Measurements from ENCODE around the gene FGF9. TPM values are rescaled to one million over a fixed set of nuclear protein-coding genes. Genes with fewer than 3 reads are reported as not detected.

FGF9 gene
- total RNA-seq, 1 donor from 2014 or later, result 3.7 TPM

- H3K4me1 ChIP-seq (ENCODE audit: control insufficient read depth in 3 of 3, insufficient read depth in 3 of 3, low read length in 3 of 3), result peaks cover 28 to 39% (median 39%) of the 10 kb centered on the region in 3 donors
- H3K9me3 ChIP-seq (ENCODE audit: control insufficient read depth in 3 of 3, low read length in 3 of 3), result no peaks in the 10 kb centered on the region
- peaks cover 26 to 52% (median 49%) of the 10 kb centered on the region in 3 donors for H3K27me3 ChIP-seq (ENCODE audit: control insufficient read depth in 3 of 3, insufficient read depth in 3 of 3, low read length in 3 of 3)
- H3K4me3 ChIP-seq (ENCODE audit: low read length in 3 of 3), result peak overlapping the region; percentile 69 to 78 (median 70)
- no peaks in the 10 kb centered on the region for H3K36me3 ChIP-seq (ENCODE audit: control insufficient read depth in 3 of 3, insufficient read depth in 3 of 3, low read length in 3 of 3)
- H3K27ac ChIP-seq (ENCODE audit: low read depth, low read length), result no peak overlapping the region
- H3K9ac ChIP-seq (ENCODE audit: low read depth in 1 of 3, low read length in 3 of 3), result peak overlapping the region; percentile 13 to 68 (median 67)
Measured at GRCh38 chr13:21673789-21674489, 3.1 kb downstream of the FGF9 start.

- peaks cover 26 to 49% (median 47%) of the 10 kb centered on the region in 3 donors for H3K27me3 ChIP-seq (ENCODE audit: control insufficient read depth in 3 of 3, insufficient read depth in 3 of 3, low read length in 3 of 3)
- H3K4me3 ChIP-seq (ENCODE audit: low read length in 3 of 3), result peak overlapping the region; percentile 41 to 70 (median 63)
- H3K4me1 ChIP-seq (ENCODE audit: control insufficient read depth in 3 of 3, insufficient read depth in 3 of 3, low read length in 3 of 3), result peaks cover 22 to 33% (median 33%) of the 10 kb centered on the region in 3 donors
- H3K27ac ChIP-seq (ENCODE audit: low read depth, low read length), result no peak overlapping the region
- H3K9me3 ChIP-seq (ENCODE audit: control insufficient read depth in 3 of 3, low read length in 3 of 3), result no peaks in the 10 kb centered on the region
- peak overlapping the region in 2 of 3 donors; percentile 25 to 51 for H3K9ac ChIP-seq (ENCODE audit: low read depth in 1 of 3, low read length in 3 of 3)
- H3K36me3 ChIP-seq (ENCODE audit: control insufficient read depth in 3 of 3, insufficient read depth in 3 of 3, low read length in 3 of 3), result no peaks in the 10 kb centered on the region
Measured at GRCh38 chr13:21674490-21675009, 3.7 kb downstream of the FGF9 start.

- peak overlapping the region in 1 of 3 donors; percentile 33 for H3K9ac ChIP-seq (ENCODE audit: low read depth in 1 of 3, low read length in 3 of 3)
- H3K27me3 ChIP-seq (ENCODE audit: control insufficient read depth in 3 of 3, insufficient read depth in 3 of 3, low read length in 3 of 3), result peaks cover 26 to 49% (median 47%) of the 10 kb centered on the region in 3 donors
- H3K9me3 ChIP-seq (ENCODE audit: control insufficient read depth in 3 of 3, low read length in 3 of 3), result no peaks in the 10 kb centered on the region
- peak overlapping the region; percentile 44 for H3K27ac ChIP-seq (ENCODE audit: low read depth, low read length)
- peak overlapping the region; percentile 52 to 62 (median 57) for H3K4me3 ChIP-seq (ENCODE audit: low read length in 3 of 3)
- no peaks in the 10 kb centered on the region for H3K36me3 ChIP-seq (ENCODE audit: control insufficient read depth in 3 of 3, insufficient read depth in 3 of 3, low read length in 3 of 3)
- H3K4me1 ChIP-seq (ENCODE audit: control insufficient read depth in 3 of 3, insufficient read depth in 3 of 3, low read length in 3 of 3), result peaks cover 21 to 31% (median 29%) of the 10 kb centered on the region in 3 donors
Measured at GRCh38 chr13:21675095-21675991, 4.5 kb downstream of the FGF9 start.

GRCh38 chr13:21676611-21677021 is 5.7 kb downstream of the FGF9 start:
- H3K9me3 ChIP-seq (ENCODE audit: control insufficient read depth in 3 of 3, low read length in 3 of 3), result no peaks in the 10 kb centered on the region
- H3K27ac ChIP-seq (ENCODE audit: low read depth, low read length), result no peak overlapping the region
- no peak overlapping the region for H3K9ac ChIP-seq (ENCODE audit: low read depth in 1 of 3, low read length in 3 of 3)
- H3K36me3 ChIP-seq (ENCODE audit: control insufficient read depth in 3 of 3, insufficient read depth in 3 of 3, low read length in 3 of 3), result no peaks in the 10 kb centered on the region
- H3K4me3 ChIP-seq (ENCODE audit: low read length in 3 of 3), result no peak overlapping the region
- peaks cover 18 to 20% (median 20%) of the 10 kb centered on the region in 3 donors for H3K4me1 ChIP-seq (ENCODE audit: control insufficient read depth in 3 of 3, insufficient read depth in 3 of 3, low read length in 3 of 3)
- H3K27me3 ChIP-seq (ENCODE audit: control insufficient read depth in 3 of 3, insufficient read depth in 3 of 3, low read length in 3 of 3), result peaks cover 26 to 47% (median 47%) of the 10 kb centered on the region in 3 donors

- Histone ChIP-seq H3K27ac (ENCODE audit: low read depth, low read length) (no peak overlapping the region), H3K4me3 (ENCODE audit: low read length in 3 of 3) (no peak overlapping the region), H3K27me3 (ENCODE audit: control insufficient read depth in 3 of 3, insufficient read depth in 3 of 3, low read length in 3 of 3) (peaks cover 26 to 44% (median 42%) of the 10 kb centered on the region in 3 donors), H3K9me3 (ENCODE audit: control insufficient read depth in 3 of 3, low read length in 3 of 3) (no peaks in the 10 kb centered on the region), H3K4me1 (ENCODE audit: control insufficient read depth in 3 of 3, insufficient read depth in 3 of 3, low read length in 3 of 3) (peaks cover 14 to 16% (median 15%) of the 10 kb centered on the region in 3 donors), H3K9ac (ENCODE audit: low read depth in 1 of 3, low read length in 3 of 3) (no peak overlapping the region), H3K36me3 (ENCODE audit: control insufficient read depth in 3 of 3, insufficient read depth in 3 of 3, low read length in 3 of 3) (no peaks in the 10 kb centered on the region)
Measured at GRCh38 chr13:21677075-21677623, 6.3 kb downstream of the FGF9 start.

- Histone ChIP-seq H3K27ac (ENCODE audit: low read depth, low read length) (peak overlapping the region; percentile 43), H3K4me3 (ENCODE audit: low read length in 3 of 3) (peak overlapping the region in 1 of 3 donors; percentile 29), H3K27me3 (ENCODE audit: control insufficient read depth in 3 of 3, insufficient read depth in 3 of 3, low read length in 3 of 3) (peaks cover 0 to 3% (median 3%) of the 10 kb centered on the region in 3 donors), H3K9ac (ENCODE audit: low read depth in 1 of 3, low read length in 3 of 3) (no peak overlapping the region), H3K9me3 (ENCODE audit: control insufficient read depth in 3 of 3, low read length in 3 of 3) (no peaks in the 10 kb centered on the region), H3K36me3 (ENCODE audit: control insufficient read depth in 3 of 3, insufficient read depth in 3 of 3, low read length in 3 of 3) (no peaks in the 10 kb centered on the region), H3K4me1 (ENCODE audit: control insufficient read depth in 3 of 3, insufficient read depth in 3 of 3, low read length in 3 of 3) (peaks cover 0 to 8% (median 0%) of the 10 kb centered on the region in 3 donors)
Measured at GRCh38 chr13:21683034-21683733, 12.3 kb downstream of the FGF9 start.

- H3K27ac ChIP-seq (ENCODE audit: low read depth, low read length), result no peak overlapping the region
- no peak overlapping the region for H3K9ac ChIP-seq (ENCODE audit: low read depth in 1 of 3, low read length in 3 of 3)
- peaks cover 0 to 8% (median 0%) of the 10 kb centered on the region in 3 donors for H3K4me1 ChIP-seq (ENCODE audit: control insufficient read depth in 3 of 3, insufficient read depth in 3 of 3, low read length in 3 of 3)
- no peaks in the 10 kb centered on the region for H3K9me3 ChIP-seq (ENCODE audit: control insufficient read depth in 3 of 3, low read length in 3 of 3)
- no peak overlapping the region for H3K4me3 ChIP-seq (ENCODE audit: low read length in 3 of 3)
- peaks cover 0 to 7% (median 4%) of the 10 kb centered on the region in 3 donors for H3K27me3 ChIP-seq (ENCODE audit: control insufficient read depth in 3 of 3, insufficient read depth in 3 of 3, low read length in 3 of 3)
- H3K36me3 ChIP-seq (ENCODE audit: control insufficient read depth in 3 of 3, insufficient read depth in 3 of 3, low read length in 3 of 3), result no peaks in the 10 kb centered on the region
Measured at GRCh38 chr13:21684576-21684975, 13.7 kb downstream of the FGF9 start.

GRCh38 chr13:21685485-21686064 is 14.7 kb downstream of the FGF9 start:
- H3K27ac ChIP-seq (ENCODE audit: low read depth, low read length), result no peak overlapping the region
- H3K36me3 ChIP-seq (ENCODE audit: control insufficient read depth in 3 of 3, insufficient read depth in 3 of 3, low read length in 3 of 3), result no peaks in the 10 kb centered on the region
- peaks cover 0 to 8% (median 0%) of the 10 kb centered on the region in 3 donors for H3K4me1 ChIP-seq (ENCODE audit: control insufficient read depth in 3 of 3, insufficient read depth in 3 of 3, low read length in 3 of 3)
- H3K9ac ChIP-seq (ENCODE audit: low read depth in 1 of 3, low read length in 3 of 3), result no peak overlapping the region
- no peaks in the 10 kb centered on the region for H3K9me3 ChIP-seq (ENCODE audit: control insufficient read depth in 3 of 3, low read length in 3 of 3)
- no peak overlapping the region for H3K4me3 ChIP-seq (ENCODE audit: low read length in 3 of 3)
- peaks cover 0 to 15% (median 8%) of the 10 kb centered on the region in 3 donors for H3K27me3 ChIP-seq (ENCODE audit: control insufficient read depth in 3 of 3, insufficient read depth in 3 of 3, low read length in 3 of 3)

Measured in skeletal muscle tissue (tissue), 4 donors.